Activated B cell treated with CpG ODN at 0.5 μM for 24 hours (primary cell): ENCODE measurements around the gene SLCO1C1. TPM values are rescaled to one million over a fixed set of nuclear protein-coding genes. Genes with fewer than 3 reads are reported as not detected.

ENCODE experiments used
- ATAC-seq: fragments of 200-7000 bp; cut with Tn5 transposase; one replicate; pipeline ENCODE4 v1.10.0; 2021; ENCODE audit warnings: low read depth, mild to moderate bottlenecking, moderate library complexity
- CTCF ChIA-PET: fragments of 350-600 bp; sonication (Branson Sonifier 250); formaldehyde crosslinking; loops from one replicate; lab custom pipeline; 2021; ENCODE audit warnings: antibody characterized with exemption; lab: Charles Lee
- POLR2A ChIA-PET: fragments of 350-600 bp; sonication (Branson Sonifier 250); formaldehyde crosslinking; loops from one replicate; lab custom pipeline; 2021; ENCODE audit warnings: antibody characterized with exemption; lab: Charles Lee
- DNase-seq: peaks from one replicate; pipeline ENCODE4 v3.0.0; 2022
- H3K27ac Mint-ChIP-seq: one replicate; pipeline ENCODE4 v1.8.0; 2020; ENCODE audit warnings: mixed read lengths
- H3K27me3 Mint-ChIP-seq: one replicate; pipeline ENCODE4 v1.8.0; 2021; ENCODE audit warnings: mixed read lengths
- H3K36me3 Mint-ChIP-seq: one replicate; pipeline ENCODE4 v1.8.0; 2021; ENCODE audit warnings: low read depth, mixed read lengths
- H3K4me1 Mint-ChIP-seq: one replicate; pipeline ENCODE4 v1.8.0; 2021; ENCODE audit warnings: mixed read lengths
- H3K4me3 Mint-ChIP-seq: one replicate; pipeline ENCODE4 v1.8.0; 2020; ENCODE audit warnings: mild to moderate bottlenecking, mixed read lengths
- H3K9me3 Mint-ChIP-seq: one replicate; pipeline ENCODE4 v1.8.0; 2020; ENCODE audit warnings: mixed read lengths
- CTCF ChIP-seq: fragments of 200-600 bp; IDR thresholded peaks from one replicate; pipeline ENCODE4 v1.8.0; 2022; ENCODE audit warnings: antibody characterized with exemption, mild to moderate bottlenecking
- intact Hi-C: fragments of 100-400 bp; cut with micrococcal nuclease; formaldehyde crosslinking; loops from one replicate; pipeline ENCODE4 v1.15.1; 2024
- total RNA-seq: library from RNA; stranded (reverse); gene quantifications from 2 replicates; pipeline ENCODE4 v1.2.3, GENCODE V29; 2022

The SLCO1C1 gene
- total RNA-seq, result not detected in 2 replicates

GRCh38 chr12:20695232-20695631 is at the start of gene SLCO1C1:
Gene SLCO1C1, plus strand, starts transcription at chr12:20695332. Its CDS starts 4,245 bp downstream, at chr12:20699577.
- POLR2A ChIA-PET, result no interaction called here
- ATAC-seq, result no peak

GRCh38 chr12:20646239-20646827 is 48.8 kb upstream of the SLCO1C1 start:
- H3K4me3 Mint-ChIP-seq, result no peak overlapping the region
- ATAC-seq, result no peak
- H3K27me3 Mint-ChIP-seq, result no peaks in the 10 kb centered on the region
- ChIA-PET CTCF (no interaction called here), POLR2A (no interaction called here)
- no peak for TF ChIP-seq CTCF
- DNase-seq, result no peak
- no peaks in the 10 kb centered on the region for H3K9me3 Mint-ChIP-seq
- H3K36me3 Mint-ChIP-seq, result no peaks in the 10 kb centered on the region
- no peaks in the 10 kb centered on the region for H3K4me1 Mint-ChIP-seq
- intact Hi-C loops, result loop anchor here (2.0 to 5.0 kb wide), 2 partner anchors 1034 to 1371 kb away; no protein-coding TSS in a partner anchor
- H3K27ac Mint-ChIP-seq, result no peak overlapping the region

More at GRCh38 chr12:20695232-20695631, at the start of gene SLCO1C1:
- DNase-seq, result no peak
- no peaks in the 10 kb centered on the region for H3K4me1 Mint-ChIP-seq
- no peak within 1 kb of the TSS for H3K4me3 Mint-ChIP-seq
- no peaks in the 10 kb centered on the region for H3K36me3 Mint-ChIP-seq
- no peaks in the 10 kb centered on the region for H3K27me3 Mint-ChIP-seq
- no peak for TF ChIP-seq CTCF
- no peak within 1 kb of the TSS for H3K27ac Mint-ChIP-seq
- H3K9me3 Mint-ChIP-seq, result peaks cover 4% of the 10 kb centered on the region
- CTCF ChIA-PET, result no interaction called here
- intact Hi-C loops, result no loop called here

- ATAC-seq, result no peak
- H3K4me3 Mint-ChIP-seq, result no peak overlapping the region
- H3K27ac Mint-ChIP-seq, result no peak overlapping the region
- CTCF ChIA-PET, result no interaction called here
- DNase-seq, result no peak
- intact Hi-C loops, result no loop called here
- no peaks in the 10 kb centered on the region for H3K27me3 Mint-ChIP-seq
- H3K4me1 Mint-ChIP-seq, result no peaks in the 10 kb centered on the region
- no peak for TF ChIP-seq CTCF
- POLR2A ChIA-PET, result no interaction called here
- no peaks in the 10 kb centered on the region for H3K36me3 Mint-ChIP-seq
- H3K9me3 Mint-ChIP-seq, result no peaks in the 10 kb centered on the region
Measured at GRCh38 chr12:20653871-20654270, 41.3 kb upstream of the SLCO1C1 start.

GRCh38 chr12:20656600-20656999 is 38.5 kb upstream of the SLCO1C1 start:
- H3K27me3 Mint-ChIP-seq, result no peaks in the 10 kb centered on the region
- H3K9me3 Mint-ChIP-seq, result peaks cover 14% of the 10 kb centered on the region
- ATAC-seq (no peak), DNase-seq (no peak)
- CTCF ChIA-PET, result no interaction called here
- intact Hi-C loops, result no loop called here
- POLR2A ChIA-PET, result no interaction called here
- no peak overlapping the region for H3K4me3 Mint-ChIP-seq
- no peak for TF ChIP-seq CTCF
- H3K4me1 Mint-ChIP-seq, result no peaks in the 10 kb centered on the region
- H3K36me3 Mint-ChIP-seq, result no peaks in the 10 kb centered on the region
- no peak overlapping the region for H3K27ac Mint-ChIP-seq

GRCh38 chr12:20657496-20657895 is 37.6 kb upstream of the SLCO1C1 start:
- H3K4me3 Mint-ChIP-seq, result no peak overlapping the region
- TF ChIP-seq CTCF, result no peak

More at GRCh38 chr12:20657496-20657895, 37.6 kb upstream of the SLCO1C1 start:
- ATAC-seq (no peak), DNase-seq (no peak)
- intact Hi-C loops, result no loop called here
- H3K9me3 Mint-ChIP-seq, result peaks cover 21% of the 10 kb centered on the region
- no peak overlapping the region for H3K27ac Mint-ChIP-seq
- no peaks in the 10 kb centered on the region for H3K36me3 Mint-ChIP-seq
- no peaks in the 10 kb centered on the region for H3K4me1 Mint-ChIP-seq
- CTCF ChIA-PET, result no interaction called here
- POLR2A ChIA-PET, result no interaction called here
- H3K27me3 Mint-ChIP-seq, result no peaks in the 10 kb centered on the region
